Right renal pelvis (tissue), 4 donors: Measurements from ENCODE around the gene CHRNE. TPM values are rescaled to one million over a fixed set of nuclear protein-coding genes. Genes with fewer than 3 reads are reported as not detected.
"Not testable (repeated sequence)": the region's sequence is repeated elsewhere in the genome, so short reads cannot be mapped to it uniquely, and the experiment has no call there.

Experiments
- DNase-seq, 4 donors: peaks; one replicate each; pipeline ENCODE4 v3.0.0-alpha.2; 2013; ENCODE audit warnings: low read depth in 4 of 4, low spot score in 3 of 4, missing footprints in 1 of 4
- polyA plus RNA-seq, 4 donors: library from polyadenylated mRNA; unstranded; fragments of 120-200 nt; gene quantifications; one replicate each; pipeline ENCODE4 v1.2.1, GENCODE V29; 2013; ENCODE audit not compliant: insufficient read length in 4 of 4

Gene CHRNE
- polyA plus RNA-seq, 4 donors: 1.1 to 2.7 (median 1.5) TPM

- no peak for DNase-seq
Observed at GRCh38 chr17:4858068-4858881, 44.6 kb downstream of the CHRNE start.

DNA sequence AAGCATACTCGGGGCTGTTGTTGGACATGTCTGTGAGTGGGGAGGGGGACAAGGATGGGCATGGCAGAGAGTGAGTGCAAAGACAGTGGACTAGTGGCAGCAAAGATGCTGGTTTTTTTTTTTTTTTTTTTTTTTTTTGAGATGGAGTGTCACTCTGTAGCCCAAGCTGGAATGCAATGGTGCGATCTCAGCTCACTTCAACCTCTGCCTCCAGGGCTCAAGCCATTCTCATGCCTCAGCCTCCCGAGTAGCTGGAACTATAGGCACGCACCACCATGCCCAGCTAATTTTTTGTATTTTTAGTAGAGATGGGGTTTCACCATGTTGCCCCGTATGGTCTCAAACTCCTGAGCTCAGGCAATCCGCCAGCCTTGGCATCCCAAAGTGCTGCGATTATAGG lies 45.6 kb downstream of the CHRNE start:
- not testable (repeated sequence) for DNase-seq

- no peak for DNase-seq
Observed at GRCh38 chr17:4856937-4857314, 46.0 kb downstream of the CHRNE start.

DNA sequence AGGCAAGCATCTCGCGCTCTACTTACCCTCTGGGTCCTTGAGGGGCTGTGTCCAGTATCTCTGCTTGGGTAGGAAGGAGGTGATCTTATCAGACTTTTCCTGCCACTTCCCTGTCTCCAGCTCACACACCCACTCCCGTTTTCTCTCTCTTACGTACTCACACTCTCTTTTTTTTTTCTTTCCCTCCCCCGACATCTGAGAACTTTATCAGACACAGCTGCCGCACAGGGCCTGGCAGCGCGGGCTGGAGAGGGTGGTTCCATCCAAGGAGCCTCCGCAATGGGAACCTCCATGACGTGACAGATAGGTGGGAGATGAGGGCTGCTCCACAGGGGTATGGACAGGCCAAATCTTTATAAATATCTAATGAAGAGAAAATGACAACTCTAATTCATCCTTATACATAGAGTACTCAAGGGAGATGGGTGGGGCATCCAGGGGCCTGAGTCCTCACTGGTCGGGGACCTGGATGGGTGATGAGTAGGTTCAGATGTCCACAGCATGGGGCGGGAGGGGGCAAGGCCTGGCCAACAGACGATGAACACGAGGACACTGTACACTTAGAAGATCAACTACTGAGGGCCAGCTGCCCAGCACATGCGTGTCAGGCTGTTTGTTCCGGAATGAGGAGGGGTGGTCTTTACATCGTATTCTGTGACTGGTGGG lies 46.5 kb downstream of the CHRNE start:
- no peak for DNase-seq

DNA sequence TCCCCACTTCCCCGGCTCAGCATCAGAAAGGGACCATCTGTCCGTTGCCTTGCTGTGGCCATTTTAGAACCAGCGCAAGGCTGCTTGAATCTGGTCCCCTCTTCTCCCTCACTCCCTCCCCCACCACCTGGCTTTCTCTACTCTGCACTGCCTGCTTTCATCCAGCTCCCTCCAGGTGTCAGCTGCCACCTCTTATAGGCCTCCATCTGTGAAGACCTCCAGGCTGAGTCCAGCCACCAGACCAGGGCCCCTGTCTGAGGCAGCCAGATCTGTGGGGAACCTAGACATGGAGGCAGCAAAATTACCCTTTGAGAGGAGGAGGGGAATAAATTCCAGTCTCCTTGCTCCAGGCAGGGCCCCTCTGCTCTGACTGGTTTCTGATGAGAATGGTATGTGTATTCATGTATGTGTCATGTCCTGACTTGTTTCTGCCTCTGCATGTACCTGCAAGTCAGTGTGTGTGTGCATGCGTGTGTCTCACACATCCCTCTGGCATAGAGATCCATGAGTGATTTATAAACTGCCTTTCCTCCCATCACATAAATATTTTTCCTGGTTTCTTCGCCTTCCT lies 48.7 kb downstream of the CHRNE start:
- no peak for DNase-seq

GRCh38 chr17:4853208-4853671 lies 49.7 kb downstream of the CHRNE start:
- no peak for DNase-seq

DNA sequence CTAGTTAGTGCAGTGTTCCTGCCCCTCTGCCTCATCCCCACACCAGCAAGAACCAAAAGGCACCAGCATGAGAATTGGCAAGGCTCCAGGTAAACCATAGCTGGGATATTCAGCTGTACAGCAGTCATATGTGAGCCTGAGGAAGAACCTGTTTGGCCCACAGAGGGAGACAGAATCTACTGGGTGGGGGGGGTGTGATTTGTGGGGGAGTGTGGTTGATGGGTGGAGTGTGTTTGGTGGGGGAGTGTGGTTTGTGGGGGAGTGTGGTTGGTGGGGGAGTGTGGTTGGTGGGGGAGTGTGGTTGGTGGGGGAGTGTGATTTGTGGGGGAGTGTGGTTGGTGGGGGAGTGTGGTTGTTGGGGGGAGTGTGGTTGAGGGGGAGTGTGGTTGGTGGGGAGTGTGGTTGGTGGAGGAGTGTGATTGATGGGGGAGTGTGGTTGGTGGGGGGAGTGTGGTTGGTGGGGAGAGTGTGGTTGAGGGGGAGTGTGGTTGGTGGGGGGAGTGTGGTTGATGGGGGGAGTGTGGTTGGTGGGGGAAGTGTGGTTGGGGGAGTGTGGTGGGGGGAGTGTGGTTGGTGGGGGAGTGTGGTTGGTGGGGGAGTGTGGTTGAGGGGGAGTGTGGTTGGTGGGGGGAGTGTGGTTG lies 50.2 kb downstream of the CHRNE start:
- no peak for DNase-seq

- DNase-seq: no peak
Observed at GRCh38 chr17:4851084-4851483, 51.8 kb downstream of the CHRNE start.

DNA sequence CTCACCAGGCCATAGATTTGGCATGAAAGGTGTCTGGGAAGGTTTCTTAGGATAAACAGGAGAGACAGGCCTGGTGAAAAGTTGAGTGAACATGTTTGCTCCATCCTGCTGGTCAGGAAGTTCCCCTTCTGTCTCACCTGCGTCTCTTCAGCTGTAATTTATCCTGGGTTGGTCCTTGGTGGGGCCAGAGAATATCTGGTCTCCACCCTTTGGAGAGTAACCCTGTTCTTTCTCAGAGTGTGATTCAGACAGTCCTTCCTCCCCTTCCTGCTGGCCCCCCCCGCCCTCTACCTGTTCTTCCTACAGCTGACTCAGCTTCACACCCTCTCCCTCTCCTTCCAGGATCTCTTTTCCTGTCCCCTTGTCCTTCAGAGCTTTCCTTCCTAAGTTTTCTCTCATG lies 52.7 kb downstream of the CHRNE start:
- DNase-seq: no peak

DNA sequence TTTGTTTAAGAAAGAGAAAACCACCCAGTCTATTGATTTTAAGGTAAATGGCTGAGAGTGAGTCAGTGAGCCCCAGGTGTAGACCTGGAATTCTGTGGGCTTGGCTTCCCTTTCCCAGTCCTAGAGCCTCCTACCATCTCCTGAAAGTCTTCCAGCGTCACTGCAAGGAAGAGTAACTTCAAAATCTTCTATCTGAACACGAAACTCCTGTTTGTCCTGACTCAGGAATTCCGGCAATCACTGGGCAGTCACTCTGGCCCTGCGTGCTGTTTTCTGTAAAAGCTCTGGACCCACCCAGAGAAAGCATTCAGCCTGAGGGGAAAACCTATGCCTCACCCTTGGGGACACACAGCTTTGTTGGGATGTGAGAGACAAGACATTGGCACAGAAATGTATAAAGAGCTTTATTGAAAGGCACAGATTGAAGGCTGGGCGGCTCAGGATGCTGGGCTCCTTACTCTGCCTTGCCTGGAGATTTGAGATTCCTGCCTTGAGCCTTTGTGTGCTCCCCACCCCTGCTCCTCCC lies 53.8 kb downstream of the CHRNE start:
- no peak for DNase-seq

Other genes starting within 250 kb of the CHRNE start
- gene PELP1, start 199.0 kb downstream of the CHRNE start, polyA plus RNA-seq: 10 to 100 TPM; 40.8 to 55.7 (median 50.3) TPM
- 10 to 100 TPM; 29.2 to 34.7 (median 31.2) TPM for gene ARRB2, start 192.5 kb downstream of the CHRNE start, polyA plus RNA-seq
- 10 to 100 TPM; 24.0 to 28.8 (median 27.1) TPM for gene MED11, start 171.7 kb downstream of the CHRNE start, polyA plus RNA-seq
- gene ZMYND15, start 163.3 kb downstream of the CHRNE start, polyA plus RNA-seq: under 1 TPM; 0.41 to 0.95 (median 0.45) TPM
- gene CXCL16, start 163.2 kb downstream of the CHRNE start, polyA plus RNA-seq: 10 to 100 TPM; 12.5 to 15.6 (median 13.8) TPM
- 1 to 10 TPM in 3 of 4 donors, under 1 TPM in 1; 0.97 to 3.5 (median 1.9) TPM for gene TM4SF5, start 131.2 kb downstream of the CHRNE start, polyA plus RNA-seq
- gene VMO1, start 116.7 kb downstream of the CHRNE start, polyA plus RNA-seq: 1 to 10 TPM in 1 of 4 donors, under 1 TPM in 3; 0.31 to 1.1 (median 0.42) TPM
- gene GLTPD2, start 114.1 kb downstream of the CHRNE start, polyA plus RNA-seq: 10 to 100 TPM in 1 of 4 donors, 1 to 10 TPM in 3; 3.8 to 14.9 (median 5.7) TPM
- gene PSMB6, start 106.9 kb downstream of the CHRNE start, polyA plus RNA-seq: 100 to 1,000 TPM; 114 to 153 (median 122) TPM
- 10 to 100 TPM; 36.2 to 39.4 (median 38.5) TPM for gene PLD2, start 95.9 kb downstream of the CHRNE start, polyA plus RNA-seq
- 10 to 100 TPM; 56.6 to 69.2 (median 59.0) TPM for gene MINK1, start 69.8 kb downstream of the CHRNE start, polyA plus RNA-seq
- 1 to 10 TPM; 1.0 to 3.3 (median 1.5) TPM for gene C17orf107, start 3.6 kb downstream of the CHRNE start, polyA plus RNA-seq
- 1 to 10 TPM; 1.4 to 3.5 (median 1.8) TPM for gene GP1BA, start 29.2 kb upstream of the CHRNE start, polyA plus RNA-seq
- gene SLC25A11, start 36.9 kb upstream of the CHRNE start, polyA plus RNA-seq: 10 to 100 TPM; 78.2 to 98.0 (median 79.0) TPM
- 100 to 1,000 TPM; 131 to 144 (median 138) TPM for gene RNF167, start 37.2 kb upstream of the CHRNE start, polyA plus RNA-seq
- gene PFN1, start 45.4 kb upstream of the CHRNE start, polyA plus RNA-seq: 100 to 1,000 TPM; 376 to 513 (median 389) TPM
- gene ENO3, start 48.0 kb upstream of the CHRNE start, polyA plus RNA-seq: 10 to 100 TPM; 22.1 to 28.7 (median 23.7) TPM
- gene SPAG7, start 64.7 kb upstream of the CHRNE start, polyA plus RNA-seq: 100 to 1,000 TPM in 1 of 4 donors, 10 to 100 TPM in 3; 84.8 to 102 (median 95.8) TPM
- gene CAMTA2, start 84.6 kb upstream of the CHRNE start, polyA plus RNA-seq: 10 to 100 TPM; 24.4 to 27.8 (median 25.3) TPM
- gene INCA1, start 94.4 kb upstream of the CHRNE start, polyA plus RNA-seq: 1 to 10 TPM; 7.9 to 8.6 (median 8.3) TPM
- 10 to 100 TPM; 75.0 to 96.5 (median 86.3) TPM for gene KIF1C, start 94.9 kb upstream of the CHRNE start, polyA plus RNA-seq
- under 1 TPM; 0.21 to 0.43 (median 0.26) TPM for gene SLC52A1, start 132.3 kb upstream of the CHRNE start, polyA plus RNA-seq
- 10 to 100 TPM; 11.9 to 16.8 (median 15.7) TPM for gene ZFP3, start 175.4 kb upstream of the CHRNE start, polyA plus RNA-seq
- 10 to 100 TPM; 20.1 to 37.8 (median 22.0) TPM for gene ZNF232, start 208.8 kb upstream of the CHRNE start, polyA plus RNA-seq
- 1 to 10 TPM; 3.2 to 8.4 (median 4.0) TPM for gene USP6, start 212.9 kb upstream of the CHRNE start, polyA plus RNA-seq